Measurements from ENCODE around the gene RAMP1.
"Not testable (repeated sequence)": the region's sequence is repeated elsewhere in the genome, so short reads cannot be mapped to it uniquely, and the experiment has no call there.

The RAMP1 gene

DNA sequence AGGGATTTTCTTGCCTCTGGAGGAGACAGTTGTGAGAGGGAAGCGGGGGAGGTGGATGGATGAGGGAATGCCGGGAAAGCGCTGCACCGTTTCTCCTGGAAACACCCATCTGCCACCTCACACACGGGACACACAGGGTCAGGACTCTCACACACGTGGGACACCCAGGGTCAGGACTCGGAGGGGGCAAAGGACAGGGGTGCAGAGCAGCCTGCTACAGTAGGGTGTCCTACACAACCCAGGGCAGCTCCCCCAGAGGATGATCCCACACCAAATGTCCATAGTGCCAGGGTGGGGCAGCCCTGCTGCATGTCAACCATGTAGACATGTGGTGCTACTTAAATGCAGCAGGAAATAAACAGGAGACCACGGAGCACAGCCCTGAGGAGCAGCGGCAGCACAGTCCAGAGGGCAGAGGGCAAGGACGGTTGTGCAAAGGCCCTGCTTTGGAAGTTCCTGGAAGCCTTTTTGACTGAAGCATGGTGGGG lies 5.1 kb downstream of the RAMP1 start:
- DNase-seq: no peak

DNA sequence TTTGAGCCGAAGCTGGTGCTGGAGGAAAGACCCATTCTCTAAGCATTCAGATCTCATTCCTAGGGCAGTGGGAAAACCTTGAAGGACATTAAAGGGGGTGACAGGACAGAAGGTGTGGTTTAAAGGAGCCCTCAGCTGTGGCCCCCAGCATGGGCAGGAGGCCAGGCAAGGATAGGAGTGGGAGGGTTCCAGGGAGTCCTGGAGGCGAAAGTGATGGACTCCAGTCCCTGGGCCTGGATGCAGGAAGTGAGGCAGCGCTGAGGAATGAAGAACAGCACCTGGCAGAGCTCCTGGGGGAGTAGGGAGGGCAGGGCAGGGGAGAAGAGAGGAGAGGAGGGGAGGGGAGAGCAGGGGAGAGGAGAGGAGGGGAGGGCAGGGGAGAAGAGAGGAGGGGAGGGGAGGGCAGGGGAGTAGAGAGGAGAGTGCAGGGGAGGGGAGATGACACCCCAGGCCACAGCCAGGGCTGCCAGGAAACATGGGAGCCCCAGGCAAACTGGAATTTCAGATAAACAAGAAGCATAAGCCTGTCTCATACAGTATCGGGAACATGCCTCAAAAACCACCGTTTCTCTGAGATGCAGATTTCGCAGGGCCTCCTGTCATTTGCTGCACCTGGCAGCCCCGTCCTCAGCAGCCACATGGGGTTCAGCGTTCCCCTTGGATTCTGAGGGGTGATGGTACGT lies 5.7 kb downstream of the RAMP1 start:
- no peak for DNase-seq

DNA sequence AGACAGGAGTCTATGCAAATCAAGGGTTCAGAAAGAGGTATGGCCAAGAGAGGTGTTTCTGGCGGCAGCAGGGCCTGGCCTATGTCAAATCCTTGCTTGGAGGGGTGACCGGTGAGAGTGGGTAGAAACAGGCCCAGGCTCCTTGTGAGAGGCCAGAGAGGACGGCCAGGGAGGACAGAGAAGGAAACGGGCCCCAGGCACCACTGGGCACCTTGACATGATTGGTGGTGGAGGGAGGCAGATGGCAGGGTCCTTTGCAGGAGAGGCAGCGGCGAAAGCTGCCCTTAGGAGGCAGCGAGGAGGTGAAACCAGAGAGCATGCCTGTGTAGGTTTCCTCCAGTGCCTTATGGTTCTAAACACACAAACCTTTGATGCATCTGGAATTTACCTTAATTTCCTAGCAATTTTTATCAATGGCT lies 6.2 kb downstream of the RAMP1 start:
- DNase-seq: no peak

DNA sequence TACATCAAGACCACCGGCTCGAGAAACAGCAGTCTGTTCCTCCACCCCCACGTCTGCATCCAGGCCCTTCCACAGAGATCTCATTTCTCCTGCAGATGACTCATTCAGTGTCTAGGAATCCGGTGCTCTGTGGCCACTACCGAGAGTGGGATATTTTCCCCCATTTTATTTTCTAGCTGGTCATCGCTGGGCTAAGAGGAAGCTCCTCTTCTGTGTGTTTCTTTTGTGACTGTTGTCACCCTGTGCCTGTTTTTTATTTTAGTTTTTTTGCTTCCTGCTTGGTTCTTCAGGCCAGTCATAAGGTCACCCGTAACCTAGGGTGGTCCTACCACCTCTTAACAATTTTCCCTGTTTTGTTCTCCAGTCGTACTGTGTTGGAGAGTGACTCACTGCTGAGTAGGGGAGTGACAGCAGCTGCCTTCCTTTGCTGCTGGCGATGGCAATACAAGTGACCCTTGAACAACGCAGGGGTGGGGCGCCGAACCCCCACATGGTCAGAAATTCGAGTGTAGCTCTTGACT lies 6.7 kb downstream of the RAMP1 start:
- DNase-seq: no peak

DNA sequence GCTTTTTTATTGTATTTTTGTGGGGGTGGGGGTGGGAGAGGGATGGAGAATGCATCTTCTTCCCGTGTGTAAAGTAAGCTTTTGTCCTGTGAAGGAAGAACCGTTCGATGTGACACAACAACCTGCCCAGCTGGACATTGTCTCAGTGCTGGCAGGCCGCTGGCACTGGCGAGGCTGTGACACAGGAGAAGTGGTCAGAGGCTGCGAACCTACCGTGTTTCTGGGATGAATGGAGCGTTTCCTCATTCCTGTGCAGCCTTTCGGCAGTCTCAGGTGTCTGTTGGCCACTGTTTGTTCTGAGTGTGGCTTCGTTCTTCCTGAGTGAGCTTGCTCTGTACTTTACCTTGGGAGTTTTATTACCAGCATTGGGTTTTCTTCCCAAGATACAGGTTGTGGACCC lies 8.0 kb downstream of the RAMP1 start:
- no peak for DNase-seq

DNA sequence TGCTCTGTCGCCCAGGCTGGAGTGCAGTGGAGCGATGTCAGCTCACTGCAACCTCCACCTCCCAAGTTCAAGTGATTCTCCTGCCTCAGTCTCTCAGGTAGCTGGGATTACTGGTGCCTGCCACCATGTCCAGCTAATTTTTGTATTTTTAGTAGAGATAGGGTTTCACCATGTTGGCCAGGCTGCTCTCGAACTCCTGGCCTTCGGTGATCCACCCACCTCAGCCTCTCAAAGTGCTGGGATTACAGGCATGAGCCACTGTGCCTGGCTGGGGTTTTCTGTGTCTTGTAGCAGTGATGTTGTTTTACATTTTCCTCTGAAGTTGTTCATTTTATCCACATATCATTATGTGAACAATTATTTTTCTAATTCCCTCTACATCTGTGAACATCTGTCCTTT lies 8.7 kb downstream of the RAMP1 start:
- DNase-seq: not testable (repeated sequence)

DNA sequence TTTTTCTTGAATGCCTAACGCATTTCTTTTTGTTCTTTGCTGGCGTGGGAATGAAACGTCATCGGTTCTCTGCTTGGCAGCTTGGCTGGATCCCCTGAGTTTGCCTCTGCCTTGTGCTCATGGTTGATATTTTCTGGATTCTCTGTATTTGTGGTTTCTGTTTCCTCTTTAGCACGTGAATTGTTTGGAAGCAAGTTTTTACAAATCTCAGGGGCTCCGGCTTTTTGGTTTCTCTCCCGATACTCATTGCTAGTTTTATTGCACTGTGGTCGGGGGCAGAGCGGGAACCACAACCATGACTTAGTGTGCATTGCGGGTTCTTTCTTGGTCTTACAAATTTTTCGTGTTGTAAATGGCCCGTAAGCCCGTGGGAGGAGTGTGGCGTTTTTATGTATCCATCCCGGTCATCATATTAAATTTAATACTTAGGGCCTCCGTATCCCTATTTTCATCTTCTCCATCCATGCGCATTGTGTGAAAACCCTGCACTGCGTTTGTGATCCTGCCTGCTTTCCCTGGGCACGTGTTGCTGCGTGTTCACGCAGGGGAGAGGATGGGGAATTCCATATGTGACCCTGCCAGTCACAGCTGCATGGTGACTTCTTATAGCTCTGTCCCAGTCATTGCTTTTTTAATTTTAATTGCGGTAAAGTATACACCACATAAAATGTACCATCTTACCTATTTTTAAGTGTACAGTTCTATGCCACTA lies 9.4 kb downstream of the RAMP1 start:
- DNase-seq: no peak

DNA sequence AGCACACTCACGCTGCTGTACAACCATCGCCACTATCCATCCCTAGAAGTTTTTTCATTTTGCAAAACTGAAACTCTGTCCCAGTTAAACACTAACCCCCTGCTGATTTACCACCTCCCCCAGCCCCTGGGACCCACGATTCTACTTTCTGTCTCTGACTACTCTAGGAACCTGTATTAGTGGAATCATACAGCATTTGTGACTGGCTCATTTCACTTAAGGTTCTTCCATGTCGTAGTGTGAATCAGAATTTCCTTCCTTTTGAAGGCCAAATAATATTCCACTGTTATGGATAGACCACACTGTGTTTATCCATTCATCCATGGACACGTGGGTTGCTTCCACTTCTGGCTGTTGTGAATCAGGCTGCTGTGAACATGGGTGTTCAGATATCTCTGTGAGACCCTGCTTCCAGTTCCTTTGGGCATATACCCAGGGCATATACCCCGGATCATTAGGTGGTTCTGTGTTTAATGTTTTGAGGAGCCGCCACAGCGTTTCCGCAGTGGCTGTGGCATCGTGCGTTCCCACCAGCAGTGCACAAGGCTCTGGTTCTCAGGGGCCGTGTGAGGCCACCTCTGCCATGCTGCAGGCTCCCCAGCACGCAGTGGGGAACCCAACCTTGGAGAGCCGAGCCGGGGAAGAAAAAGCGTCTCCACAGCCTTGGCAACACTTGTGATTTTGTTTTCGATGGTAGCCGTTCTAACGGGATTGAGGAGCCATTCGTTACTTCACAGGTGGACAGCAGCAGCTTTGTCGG lies 10.1 kb downstream of the RAMP1 start:
- DNase-seq: no peak

DNA sequence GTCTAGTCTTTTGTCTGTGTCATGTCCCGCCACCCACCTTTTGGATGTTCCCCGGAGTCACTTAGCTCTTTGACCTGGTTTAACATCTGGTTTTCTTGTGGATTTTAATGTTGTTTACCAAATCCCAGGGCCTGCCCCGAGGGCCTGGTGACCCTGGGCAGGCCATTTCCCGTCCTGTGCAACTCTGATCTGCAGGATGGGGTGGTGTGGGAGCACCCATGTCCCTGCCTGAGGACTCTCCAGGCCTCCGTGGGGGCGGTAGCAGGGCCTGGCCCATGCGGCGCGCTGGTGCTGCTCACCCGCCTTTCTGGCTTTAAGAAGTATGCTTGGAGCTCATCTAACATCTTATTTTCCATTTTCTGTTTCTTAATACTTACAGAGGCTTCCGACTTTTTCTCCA lies 10.7 kb downstream of the RAMP1 start:
- no peak for DNase-seq

DNA sequence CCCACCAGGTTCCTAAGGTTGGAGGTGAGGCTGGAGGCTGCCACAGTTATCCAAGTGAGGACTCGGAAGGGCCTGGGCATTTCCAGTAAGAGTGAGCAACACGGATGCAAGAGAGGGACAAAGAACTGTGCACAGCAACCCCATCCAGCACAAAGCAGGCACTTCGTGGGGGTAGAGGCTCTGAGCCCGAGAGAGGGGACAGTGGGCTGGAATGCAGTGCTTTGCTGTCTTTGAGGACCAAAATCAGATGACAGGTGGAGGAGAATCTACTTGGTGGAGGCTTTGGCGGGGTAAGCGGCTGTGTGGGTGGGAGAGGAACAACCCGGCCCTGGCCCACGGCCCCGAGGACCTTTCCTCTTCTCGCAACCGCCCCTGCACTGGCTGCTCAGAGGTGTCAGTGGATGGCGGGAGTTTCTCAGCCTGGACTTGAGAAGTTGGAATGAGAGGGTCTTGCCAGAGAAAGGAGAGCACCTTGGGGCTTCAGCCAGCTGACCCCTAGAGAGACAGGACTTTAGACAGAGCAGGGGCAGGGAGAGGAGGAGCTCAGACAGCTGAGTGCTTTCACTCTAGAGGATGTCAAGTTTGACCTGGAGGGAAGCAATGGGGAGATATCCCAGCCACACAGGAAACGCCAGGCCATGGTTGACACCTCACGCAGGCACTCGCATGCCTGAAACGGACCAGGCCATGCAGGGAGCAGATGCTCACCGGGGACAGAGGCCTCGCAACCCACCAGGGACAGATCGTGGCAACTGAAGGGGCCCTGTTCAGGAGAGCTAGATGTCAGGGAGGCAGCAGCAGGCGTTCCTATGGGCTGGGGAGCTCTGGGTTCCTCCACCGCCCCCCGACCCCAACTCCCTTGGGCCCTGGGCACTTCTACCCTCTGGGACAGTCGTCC lies 11.6 kb downstream of the RAMP1 start:
- no peak for DNase-seq

DNA sequence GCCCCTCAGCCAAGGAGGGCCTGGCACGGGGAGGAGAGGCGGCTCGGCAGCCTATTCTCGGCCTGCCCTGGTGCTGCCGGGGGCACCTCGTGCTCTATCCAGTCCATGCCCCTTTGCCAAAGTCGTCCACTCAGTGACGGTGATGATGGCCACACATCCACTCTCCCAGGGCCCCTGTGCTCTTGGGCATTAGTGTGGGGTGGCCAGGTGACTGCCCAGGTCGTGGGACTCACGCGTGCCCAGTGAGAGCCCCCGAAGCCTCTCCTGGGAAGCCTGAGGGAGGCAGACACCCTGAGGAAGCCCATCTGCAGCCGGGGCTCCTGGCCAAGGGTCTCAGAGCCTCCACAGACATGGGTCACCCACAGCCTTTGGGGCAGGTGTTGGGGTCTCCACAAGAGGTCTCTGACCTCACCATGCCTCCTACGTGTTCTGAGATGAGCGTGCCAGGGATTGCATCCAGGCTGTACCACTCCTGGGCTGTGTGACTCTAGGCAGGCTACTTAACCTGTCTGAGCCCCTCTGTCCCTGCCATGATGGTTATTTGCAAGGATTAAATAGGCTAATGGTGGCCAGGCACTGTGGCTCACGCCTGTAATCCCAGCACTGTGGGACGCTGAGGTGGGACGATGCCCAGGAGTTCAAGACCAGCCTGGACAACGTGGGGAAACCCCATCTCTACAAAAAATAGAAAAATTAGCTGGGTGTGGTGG lies 12.9 kb downstream of the RAMP1 start:
- no peak for DNase-seq

DNA sequence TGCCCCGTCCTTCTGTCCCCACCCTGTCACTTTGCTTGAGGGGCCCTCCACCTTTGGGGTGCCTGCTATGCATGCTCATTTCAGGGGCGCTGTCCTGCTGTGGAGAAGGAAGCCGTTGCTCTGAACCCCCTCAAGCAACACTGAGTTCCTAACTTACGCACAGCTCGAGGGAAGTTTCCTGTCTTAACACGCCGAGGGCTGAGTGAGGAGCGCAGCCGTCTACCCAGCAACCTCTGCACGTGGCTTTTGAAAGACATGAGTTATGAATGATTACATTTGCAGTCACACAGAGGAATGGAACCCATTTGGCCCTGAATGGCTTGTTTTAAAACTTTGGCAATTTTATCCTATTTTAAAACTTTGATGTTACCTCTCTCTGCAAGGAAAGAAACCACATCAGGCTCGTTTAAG lies 14.0 kb downstream of the RAMP1 start:
- no peak for DNase-seq

DNA sequence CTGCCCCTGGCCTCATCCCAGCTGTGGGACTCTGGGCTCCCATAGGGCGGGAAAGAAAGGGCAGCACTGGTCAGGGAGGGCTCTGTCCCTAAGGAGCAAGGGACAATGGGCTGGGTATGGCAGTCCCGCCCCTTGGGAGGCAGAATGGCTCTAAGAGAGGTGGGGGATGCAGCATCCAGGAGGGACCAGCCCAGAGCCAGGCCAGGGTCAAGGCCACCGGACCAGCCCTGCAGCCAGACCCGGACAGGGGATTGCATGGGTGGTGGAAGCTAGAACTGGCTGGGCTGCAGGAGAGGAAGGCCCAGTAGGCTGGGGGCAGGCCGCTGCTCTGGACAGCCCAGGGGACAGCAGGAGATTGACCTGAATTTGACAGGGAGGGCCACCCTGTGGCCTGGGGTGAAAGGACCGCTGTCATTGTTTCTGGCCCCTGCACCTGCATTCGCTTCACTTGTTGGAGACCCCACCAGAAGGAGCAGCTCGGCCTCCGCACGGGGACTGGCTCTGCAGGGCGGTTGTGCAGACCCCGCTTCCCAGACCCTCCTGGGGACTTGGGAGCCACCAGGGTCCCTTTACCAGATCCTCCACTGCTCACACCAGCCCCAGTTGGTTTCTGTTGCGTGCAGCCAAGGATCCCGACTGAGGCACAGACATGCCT lies 14.6 kb downstream of the RAMP1 start:
- no peak for DNase-seq

DNA sequence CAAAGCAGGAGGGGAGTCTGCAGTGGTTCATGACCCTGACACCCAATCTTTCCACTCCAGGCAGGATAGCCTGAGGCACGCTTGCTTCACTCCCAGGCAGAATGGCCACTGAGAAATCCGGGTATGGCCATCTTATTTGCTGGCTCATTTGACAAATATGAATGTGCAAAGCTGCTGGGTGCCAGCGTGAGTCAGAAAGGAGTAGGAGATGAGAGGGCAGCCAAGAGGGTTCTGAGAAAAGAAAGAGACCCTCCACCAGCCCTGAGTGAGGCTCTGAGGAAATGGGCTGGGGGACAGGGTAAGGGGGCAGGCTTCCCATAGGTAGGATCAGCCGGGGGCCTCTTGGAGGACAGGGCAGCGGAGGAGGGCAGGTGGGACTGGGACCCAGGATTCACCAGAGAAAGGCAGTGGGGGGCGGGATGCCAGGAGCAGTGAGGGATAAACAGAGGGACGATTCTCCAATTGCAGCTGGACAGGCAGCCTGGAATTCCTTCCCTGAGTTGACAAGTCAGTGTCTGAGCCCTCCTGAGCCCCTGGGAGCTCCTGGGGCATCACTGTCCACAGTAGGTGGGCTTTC lies 15.2 kb downstream of the RAMP1 start:
- no peak for DNase-seq

DNA sequence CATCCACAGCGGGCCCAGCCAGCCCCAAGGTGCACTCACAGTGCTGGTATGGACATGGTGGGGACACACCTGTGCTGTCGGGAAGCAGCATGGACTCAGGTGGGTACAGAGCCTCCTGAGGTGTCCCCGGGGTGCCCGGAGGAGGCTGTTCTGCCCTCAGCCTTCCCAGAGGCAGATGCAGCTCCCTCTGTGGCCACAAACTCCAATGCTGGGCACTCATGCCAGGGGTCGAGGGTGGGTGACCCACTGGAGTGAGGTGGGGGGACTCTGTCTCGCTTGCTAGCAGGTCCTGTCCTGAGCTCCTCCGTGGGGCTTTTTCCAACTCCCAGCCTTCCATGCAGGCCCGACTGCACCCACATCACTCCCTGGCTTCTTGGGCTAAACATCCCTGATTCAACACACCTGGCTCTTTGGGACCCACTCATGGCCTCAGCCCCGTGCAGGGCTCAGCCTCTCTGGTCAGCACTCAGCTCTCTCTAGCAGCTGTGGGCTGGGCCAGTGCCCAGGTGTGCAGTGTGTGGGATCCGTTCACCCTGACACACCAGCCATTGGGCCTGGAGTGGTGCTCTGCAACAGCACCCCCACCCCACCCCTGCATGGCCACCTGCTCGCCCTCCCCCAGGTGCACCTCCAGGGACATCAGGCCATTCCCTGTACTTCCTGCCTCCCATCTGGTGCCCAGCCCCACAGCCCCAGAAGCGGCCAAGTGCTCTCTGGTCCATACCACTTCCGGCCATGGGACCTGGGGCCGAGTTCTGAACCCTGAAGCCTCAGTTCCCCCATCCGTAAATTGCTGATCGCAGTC lies 16.0 kb downstream of the RAMP1 start:
- DNase-seq: no peak

DNA sequence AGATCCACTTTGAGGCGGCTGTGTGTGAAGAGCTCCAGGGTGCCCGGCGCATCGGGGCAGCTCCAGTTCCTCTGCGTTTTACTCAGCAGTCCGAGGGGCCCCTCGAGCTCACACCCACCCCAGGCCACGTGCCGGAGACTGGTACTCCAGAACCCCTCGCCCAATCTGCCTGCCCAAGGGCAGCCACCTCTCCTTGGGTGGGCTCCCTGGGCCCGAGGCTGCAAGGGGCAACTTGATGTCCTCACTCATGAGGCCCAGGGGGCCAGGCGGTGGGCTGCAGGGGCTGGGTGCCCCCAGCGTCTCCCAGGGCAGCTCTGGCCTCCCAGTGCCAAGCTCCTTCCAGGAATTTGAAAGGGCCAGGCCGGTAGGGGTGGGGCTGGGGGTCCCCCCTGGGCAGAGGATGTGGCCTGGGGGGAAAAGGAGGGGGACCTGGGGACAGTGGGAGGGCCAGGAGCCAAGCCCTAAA lies 16.7 kb downstream of the RAMP1 start:
- no peak for DNase-seq

DNA sequence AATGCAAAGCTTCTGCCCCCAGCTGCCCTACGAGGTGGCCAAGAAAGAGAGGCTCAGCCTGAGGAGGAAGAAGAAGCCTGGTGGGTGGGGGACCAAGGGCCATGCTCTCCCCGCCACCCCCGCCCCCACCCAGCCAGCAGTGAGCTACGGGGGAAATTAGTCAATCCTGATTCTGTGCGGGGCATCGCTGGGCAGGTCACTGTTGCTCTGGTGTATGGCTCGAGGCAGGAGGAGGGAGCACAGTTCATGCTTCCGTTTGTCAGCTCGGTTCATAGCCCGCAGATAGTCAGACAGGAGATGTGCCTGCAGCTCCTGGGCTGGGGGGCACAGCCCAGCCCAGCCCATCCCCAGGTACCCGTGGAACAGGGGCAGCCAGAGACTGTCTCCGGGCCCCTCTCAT lies 17.1 kb downstream of the RAMP1 start:
- DNase-seq: no peak

DNA sequence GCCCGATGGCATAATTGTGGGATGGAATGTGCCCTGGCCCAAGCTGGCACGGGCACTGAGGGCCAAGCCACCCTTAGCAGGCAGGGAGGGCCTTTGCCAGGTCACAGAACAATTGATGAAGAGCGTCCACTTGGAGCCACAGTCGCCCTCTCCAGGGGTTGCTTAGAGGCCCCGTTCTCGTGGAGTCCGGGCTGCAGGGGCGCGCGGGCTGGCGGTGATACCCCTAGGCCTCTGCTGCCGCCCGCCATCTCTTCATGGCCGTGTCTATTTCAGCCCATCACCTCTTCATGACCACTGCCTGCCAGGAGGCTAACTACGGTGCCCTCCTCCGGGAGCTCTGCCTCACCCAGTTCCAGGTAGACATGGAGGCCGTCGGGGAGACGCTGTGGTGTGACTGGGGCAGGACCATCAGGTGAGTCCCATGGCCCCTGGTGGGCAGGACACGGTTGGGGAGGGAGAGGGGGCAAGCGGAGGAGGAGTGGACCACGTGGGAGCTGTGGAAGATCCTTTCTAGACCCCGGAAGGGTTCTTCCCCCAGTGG lies 17.6 kb downstream of the RAMP1 start:
- DNase-seq: no peak

DNA sequence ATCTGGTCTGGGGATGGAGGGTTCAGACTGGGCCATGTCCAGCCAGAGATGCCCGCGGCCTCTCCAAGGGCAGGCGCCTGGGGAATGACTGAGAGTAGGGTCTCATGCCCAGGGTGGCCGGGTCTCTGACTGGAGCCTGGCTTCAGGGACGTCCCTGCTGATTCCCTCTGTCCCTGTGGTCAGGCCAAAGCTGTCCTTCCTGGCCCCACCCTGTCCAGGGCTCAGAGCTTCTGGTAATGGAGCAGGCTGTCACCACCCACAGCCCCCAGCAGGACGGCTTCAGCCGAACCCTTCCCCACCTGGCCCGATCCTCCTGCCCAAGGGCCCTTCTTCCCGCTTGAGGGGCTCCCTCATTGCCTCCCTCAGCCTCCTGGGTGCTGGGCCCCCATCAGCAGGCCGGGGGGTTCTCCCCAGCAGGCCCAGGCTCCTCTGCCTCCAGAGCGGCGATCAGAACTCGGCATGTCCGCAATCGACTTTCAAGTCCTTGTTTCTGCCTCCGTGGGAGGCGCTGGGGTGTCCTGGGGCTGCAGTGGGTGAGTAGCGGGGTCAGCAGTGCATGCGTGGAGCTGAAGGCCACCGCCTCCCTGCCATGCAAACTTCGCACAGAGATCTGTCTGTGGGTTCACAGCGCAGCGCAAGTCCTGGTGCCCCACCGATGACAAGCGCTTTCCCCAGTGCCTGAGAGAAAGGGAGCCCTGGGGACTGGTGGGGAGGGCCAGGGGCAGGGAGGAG lies 18.3 kb downstream of the RAMP1 start:
- DNase-seq: no peak

All from stimulated activated CD4-positive, alpha-beta T cell treated with anti-CD3 and anti-CD28 coated beads, Interleukin-4, amount 100 ng/mL, for 4 hours (primary cell).